HG02938 (cell line): ENCODE measurements around the gene NEGR1.

ENCODE experiments used
- ATAC-seq: cut with Tn5 transposase; IDR thresholded peaks from one replicate; pipeline ENCODE4 v1.9.1; 2021; ENCODE audit warnings: mild to moderate bottlenecking, moderate library complexity; ENCODE audit not compliant: unreplicated experiment

The NEGR1 gene

DNA sequence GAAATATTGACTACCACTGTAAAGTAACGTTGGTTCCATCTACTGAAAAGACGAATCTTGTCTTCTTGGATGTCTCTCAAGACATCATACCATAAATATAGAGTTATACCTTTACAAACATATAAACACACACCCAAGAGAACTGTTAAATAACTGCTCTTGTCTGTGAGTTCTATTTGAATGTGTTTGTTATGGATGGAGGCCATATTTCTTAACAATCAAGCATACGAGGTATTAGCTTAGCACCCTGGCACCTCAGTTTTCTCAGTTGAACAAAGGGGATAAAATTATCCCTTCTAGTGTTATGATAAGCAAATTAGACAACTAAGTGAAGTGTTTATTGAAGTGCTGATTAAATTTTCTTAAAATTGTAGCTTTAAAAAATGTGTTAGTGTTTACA lies 864.9 kb downstream of the NEGR1 start:
- ATAC-seq = no peak

DNA sequence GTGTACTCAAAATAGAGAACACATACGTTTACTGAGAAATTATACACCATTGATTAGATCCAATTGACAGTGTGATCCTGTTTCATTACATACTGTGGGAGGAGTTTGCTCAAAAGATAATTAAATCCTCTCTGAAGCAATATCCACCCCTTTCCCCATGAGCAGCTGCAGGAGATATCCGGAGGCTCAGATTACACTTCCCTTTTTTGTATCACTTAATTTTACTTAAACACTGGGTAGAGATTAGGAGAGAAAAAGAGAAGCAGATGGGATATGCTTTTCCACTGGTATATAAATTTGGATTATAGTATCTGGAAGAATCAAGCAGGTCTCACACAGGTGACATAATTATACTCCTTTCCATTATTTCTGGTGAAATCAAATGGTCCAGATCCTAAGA lies 868.2 kb downstream of the NEGR1 start:
- no peak for ATAC-seq

DNA sequence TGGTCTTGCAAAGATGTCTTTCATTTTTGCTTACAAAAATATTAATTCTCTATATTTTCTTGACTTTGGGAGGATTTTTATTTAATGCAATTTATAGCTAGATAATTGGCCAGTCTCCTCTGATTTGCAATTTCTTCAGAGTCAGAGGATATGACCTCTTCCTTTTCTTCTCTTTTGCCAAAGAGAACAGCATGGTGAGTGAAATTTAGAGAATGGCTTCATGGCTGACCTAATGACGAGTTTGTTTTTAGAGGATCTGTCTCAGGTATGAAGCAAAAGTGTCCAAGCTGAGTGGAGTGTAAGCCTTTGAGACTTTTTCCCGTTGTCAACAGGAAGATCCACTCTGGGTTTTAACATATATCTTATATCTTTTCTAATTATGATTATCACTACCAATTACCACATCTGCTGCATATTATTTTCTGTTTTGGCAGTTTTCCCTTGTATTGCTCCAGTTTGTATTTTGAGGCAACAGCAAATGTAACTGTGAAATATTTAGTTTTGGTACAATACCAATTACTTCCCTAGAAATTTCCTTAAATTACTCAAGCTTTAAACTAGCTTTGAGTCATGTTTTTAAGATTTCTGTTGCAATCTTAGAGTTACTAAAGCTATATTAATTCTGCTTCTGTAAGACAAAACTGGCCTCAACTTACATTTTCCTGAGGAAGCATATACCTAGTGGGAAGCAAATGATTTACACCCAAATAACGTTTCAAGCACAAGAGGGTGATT lies 868.7 kb downstream of the NEGR1 start:
- no peak for ATAC-seq

DNA sequence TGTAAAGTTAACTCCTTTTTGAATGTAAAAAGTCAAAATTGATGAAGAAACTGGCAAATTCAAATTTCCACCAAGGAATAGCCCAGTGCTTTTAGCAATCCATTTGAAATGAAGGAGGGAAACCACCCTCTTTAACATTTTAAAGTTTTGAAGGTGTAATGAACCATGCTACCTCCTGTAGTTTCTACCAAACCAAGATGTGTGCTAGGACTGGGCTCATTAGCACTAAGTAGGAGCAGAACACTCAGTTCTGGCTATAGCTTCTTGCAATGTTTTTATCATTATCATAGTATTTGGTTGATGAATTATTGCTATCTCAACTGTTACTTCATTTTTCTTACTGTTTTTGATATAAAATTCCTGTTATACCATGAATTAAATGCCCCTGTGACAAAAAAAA lies 882.3 kb downstream of the NEGR1 start:
- ATAC-seq = no peak

DNA sequence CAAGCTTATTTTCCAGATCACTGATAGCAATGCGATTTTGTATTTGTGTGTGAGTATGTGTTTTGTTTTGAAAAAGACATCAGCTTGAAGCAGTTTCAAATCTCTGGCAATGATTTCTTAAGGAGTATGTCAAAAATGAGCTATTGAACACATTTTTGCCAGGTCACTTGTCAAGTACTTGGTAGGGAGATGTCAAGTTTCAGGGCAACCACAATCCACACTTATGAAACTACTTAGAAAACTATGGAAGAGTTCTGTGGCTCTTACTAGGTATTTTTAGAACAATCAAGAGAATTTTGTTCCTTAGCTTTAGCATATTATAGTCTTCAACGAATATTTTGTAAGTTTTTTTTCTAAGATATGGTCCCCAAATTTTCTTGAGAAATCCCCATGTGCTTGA lies 882.7 kb downstream of the NEGR1 start:
- no peak for ATAC-seq

DNA sequence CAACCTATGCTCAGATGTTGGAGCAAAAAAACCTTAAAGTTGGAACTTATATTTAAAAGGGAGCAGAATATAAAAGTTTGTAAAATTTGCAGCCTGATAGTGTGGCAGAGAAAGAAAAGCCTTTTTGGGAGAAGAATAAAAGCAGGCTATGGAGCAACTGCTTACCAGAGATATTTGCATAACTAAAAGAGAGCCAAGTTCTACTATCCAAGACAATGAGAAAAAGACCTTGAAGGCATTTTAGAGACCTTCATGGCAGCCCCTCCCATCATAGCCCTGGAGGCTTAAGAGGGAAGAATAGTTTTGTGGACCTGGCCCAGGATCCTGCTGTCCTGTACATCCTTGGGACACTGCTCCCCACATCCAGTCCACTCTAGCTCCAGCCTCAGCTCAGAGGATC lies 889.0 kb downstream of the NEGR1 start:
- ATAC-seq = no peak

DNA sequence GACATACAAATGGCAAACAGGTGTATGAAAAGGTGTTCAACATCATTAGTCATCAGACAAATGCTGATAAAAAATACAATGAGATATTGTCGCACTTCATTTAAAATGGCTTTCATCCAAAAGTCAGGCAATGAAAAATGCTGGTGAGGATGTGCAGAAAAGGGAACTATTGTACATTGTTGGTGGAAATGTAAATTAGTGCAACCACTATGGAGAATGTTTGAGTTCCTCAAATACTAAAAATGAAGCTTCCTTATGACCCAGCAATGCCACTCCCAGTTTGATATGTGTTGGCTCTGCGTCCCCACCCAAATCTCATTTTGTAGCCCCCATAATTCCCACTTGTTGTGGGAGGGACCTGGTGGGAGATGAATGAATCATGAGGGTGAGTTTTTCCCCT lies 891.8 kb downstream of the NEGR1 start:
- ATAC-seq = no peak

DNA sequence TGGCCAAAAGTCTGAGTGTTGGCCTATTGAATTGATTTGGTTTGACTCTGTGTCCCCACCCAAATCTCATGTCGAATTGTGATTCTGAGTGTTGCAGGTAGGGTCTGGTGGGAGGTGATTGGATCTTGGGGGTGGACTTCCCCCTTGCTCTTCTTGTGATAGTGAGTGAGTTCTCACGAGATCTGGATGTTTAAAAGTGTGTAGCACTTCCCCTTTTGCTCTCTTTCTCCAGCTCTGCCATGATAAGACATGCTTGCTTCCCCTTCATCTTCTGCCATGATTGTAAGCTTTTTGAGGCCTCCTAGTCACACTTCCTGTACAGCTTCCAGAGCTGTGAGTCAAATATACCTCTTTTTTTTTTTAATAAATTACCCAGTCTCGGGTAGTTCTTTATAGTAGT lies 904.5 kb downstream of the NEGR1 start:
- ATAC-seq = no peak

DNA sequence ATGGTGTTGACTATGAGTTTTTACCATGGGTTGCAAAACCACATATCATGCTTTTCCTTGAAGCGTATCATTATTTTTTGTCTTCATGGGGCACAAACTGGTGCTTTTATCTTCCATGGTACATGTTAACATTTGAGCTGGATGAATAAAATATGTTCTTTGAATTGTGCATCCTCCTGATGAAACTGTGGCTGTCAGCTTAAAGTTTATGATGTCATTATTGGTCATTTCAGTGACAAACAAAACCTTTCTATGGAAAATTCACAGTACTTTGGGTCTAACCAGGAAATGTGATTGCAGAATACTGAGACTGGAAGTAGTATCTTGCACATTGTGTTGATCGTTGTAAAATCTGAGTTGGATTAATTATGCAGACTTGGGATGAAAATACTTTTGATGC lies 909.8 kb downstream of the NEGR1 start:
- no peak for ATAC-seq

DNA sequence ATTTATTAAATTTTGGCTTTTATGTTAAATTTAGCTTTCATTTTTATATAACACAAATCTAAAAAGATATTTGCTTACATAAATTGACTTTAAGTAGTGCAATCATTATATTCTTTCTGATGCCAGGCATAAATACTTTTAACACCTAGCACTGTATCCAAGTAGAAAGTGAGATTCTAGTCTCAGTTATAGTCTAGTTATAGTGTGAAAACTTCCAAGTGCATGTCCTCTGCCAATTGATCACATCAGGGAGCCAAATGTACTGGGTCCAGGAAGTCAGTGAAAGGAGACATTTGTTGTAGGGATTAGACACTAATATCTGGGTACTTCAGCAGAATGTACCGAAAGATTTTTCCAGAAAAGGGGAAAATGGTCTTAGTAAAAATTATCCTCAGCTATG lies 910.8 kb downstream of the NEGR1 start:
- ATAC-seq = no peak

DNA sequence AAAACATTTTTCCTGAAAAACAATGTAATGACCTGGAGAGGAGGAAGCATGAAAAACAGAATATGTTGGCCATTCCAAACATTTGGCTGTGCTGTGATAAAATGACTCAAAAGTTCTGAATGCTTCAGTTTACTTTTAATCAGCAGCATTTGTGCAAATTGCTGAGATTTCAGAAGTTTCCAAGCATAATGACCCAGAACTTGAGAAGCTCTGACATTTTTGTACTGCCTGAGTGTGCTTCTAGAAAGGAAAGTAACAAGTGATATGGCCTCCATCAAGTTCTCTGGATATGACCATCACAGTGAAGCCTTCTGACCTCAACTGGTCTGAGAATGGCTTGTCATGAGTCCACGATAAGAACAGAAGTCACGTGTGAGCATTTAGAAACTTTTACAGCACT lies 918.1 kb downstream of the NEGR1 start:
- ATAC-seq = no peak

DNA sequence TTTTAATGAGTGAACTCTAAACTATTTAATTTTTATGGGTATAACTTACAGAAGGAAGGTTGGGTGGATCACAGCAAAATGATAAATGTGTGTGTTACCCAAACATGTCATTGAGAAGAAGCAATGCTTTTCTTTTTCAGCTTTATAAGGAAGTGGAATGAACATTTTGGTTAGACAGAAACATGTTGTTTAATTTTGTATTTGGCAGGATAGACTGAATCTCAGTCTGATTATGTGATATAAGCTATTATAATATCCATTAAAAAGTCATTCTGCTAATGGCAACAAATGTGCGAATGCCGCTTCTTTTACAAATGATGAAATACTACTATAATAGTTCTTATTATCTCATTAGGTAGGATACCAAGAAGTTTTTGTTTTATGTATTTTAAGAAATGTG lies 919.6 kb downstream of the NEGR1 start:
- ATAC-seq = no peak

DNA sequence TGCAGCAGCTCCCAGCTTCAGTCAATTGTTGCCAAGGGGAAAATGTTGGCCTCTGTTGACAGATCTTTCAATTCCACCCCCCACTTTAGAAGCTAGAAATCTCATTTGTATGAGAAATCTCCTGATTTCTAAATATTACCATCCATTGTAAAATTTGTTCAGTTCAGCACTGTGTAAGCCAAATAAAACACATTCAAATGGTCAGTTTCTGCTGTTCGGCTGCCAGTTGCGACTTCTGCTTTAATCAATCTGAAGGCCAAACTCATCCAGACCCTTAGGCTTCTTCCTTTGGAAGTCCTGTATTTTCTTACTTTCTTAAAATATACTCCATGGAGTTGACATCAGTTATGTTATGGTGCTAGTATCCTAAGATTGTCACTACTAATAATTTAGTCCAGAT lies 920.3 kb downstream of the NEGR1 start:
- no peak for ATAC-seq

DNA sequence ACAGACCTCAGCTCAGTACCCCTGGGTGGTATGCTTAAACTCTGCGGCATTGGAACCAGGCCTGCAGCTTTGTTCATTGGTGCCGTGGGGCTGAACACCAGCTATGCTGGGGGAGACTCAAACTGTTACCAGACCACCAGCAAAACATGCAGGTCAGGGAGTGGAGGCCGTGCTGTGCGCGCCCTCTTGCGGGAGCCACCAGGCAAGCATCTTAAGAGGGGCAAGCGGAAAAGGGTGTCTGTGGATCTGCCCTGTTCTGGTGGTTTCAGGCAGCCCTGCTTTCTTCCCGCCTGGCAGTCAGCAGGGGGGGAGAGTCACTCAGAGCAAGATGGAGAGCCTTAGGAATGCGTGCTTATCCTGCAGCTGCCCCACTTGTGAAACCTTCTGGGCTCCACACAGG lies 924.6 kb downstream of the NEGR1 start:
- ATAC-seq = no peak

DNA sequence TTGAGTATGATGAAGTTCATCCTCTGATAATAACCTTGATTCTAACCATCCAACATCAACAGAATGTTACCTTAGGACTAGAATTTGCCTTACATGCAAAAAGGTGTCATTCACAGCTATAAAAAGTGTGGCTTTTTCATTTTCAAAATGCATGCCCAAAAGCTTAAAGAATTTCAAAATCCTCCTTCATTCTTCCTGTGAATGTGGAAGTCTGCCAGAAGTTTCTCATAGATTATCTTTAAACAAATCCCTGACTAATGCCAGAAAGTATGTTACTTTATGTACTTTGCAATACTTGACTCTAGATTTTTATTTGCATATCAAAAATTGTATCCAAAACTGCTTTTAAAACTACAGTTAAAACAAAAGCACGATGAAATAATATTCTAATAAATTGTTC lies 930.9 kb downstream of the NEGR1 start:
- no peak for ATAC-seq

DNA sequence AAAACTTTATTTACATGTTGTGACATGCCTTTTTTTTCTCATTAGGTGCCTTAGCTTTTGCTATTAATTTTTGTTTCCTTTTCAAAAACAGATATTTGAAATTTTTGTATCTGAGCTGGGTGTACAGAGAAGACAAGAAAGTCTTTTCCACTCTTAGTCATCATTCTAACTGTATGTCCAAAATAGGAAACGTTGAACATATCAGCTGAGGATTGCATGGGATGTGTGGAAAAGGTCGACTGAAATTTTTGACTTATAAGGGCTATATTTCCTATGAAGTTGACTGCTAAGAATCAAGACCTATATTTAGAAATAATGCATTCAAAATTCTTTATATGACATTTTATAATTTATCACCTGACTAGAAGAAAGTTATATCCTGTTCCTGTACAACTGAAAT lies 931.5 kb downstream of the NEGR1 start:
- no peak for ATAC-seq

DNA sequence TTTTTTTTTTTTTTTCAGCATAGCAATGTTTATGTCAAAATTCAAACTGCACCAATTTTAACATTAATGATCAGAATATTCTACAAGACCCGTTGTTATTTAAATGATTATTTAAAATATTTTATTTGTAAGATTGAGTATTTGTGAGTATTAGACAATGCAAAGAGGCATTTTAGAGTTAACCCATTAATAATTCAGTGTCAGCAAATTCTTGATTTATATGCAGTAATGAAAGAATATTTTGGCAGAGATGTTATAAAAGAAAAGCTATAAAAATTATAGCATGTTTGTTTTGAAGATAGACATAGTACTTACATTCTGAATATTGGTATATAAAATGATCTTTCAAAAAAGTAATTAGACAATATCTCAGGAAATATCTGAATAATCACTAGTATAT lies 932.0 kb downstream of the NEGR1 start:
- ATAC-seq = no peak
